Testis (tissue), 3 donors: ENCODE results near the gene FREM1. TPM values are rescaled to one million over a fixed set of nuclear protein-coding genes. Genes with fewer than 3 reads are reported as not detected.

Source experiments
- DNase-seq: peaks from one replicate; pipeline ENCODE4 v3.0.0-alpha.2; 2019
- H3K27ac ChIP-seq, 2 donors: fragments of 200-600 bp; sonication (generic); one replicate each; pipeline ENCODE4 v1.5.1; 2019
- H3K27me3 ChIP-seq: fragments of 200-600 bp; sonication (generic); one replicate; pipeline ENCODE4 v1.5.1; 2019
- H3K36me3 ChIP-seq: fragments of 200-600 bp; sonication (generic); one replicate; pipeline ENCODE4 v1.5.1; 2017; ENCODE audit warnings: low read depth; ENCODE audit errors: missing control alignments
- H3K4me1 ChIP-seq: fragments of 200-600 bp; sonication (generic); one replicate; pipeline ENCODE4 v1.5.1; 2019
- H3K4me3 ChIP-seq, 2 donors: fragments of 200-600 bp; sonication (generic); one replicate each; pipeline ENCODE4 v1.5.1; 2017 to 2019
- H3K9me3 ChIP-seq: fragments of 200-600 bp; sonication (generic); one replicate; pipeline ENCODE4 v1.5.1; 2017
- CTCF ChIP-seq, 3 experiments: fragments of 450-650 bp in 2 of 3; fragments of 200-600 bp in 1 of 3; sonication (generic) in 1 of 3; IDR thresholded peaks; one replicate each; pipeline ENCODE4 v1.5.1; 2016 to 2019; ENCODE audit warnings: antibody characterized with exemption in 3 of 3, mild to moderate bottlenecking in 2 of 3, moderate library complexity in 1 of 3
- POLR2A ChIP-seq: fragments of 450-650 bp; IDR thresholded peaks from one replicate; pipeline ENCODE4 v1.6.1; 2017; ENCODE audit warnings: antibody characterized with exemption, mild to moderate bottlenecking, moderate library complexity
- WGBS, 2 donors: methylation state at CpG; one replicate each; pipeline ENCODE4 v1.1.5; 2018; 5-methylcytosine and 5-hydroxymethylcytosine counted together
- intact Hi-C: fragments of 100-400 bp; cut with DNase I; formaldehyde crosslinking; loops from one replicate; pipeline ENCODE4 v1.15.1; 2023; ENCODE audit warnings: low total_unique reads
- polyA plus RNA-seq: library from polyadenylated mRNA; stranded (reverse); fragments of 350-450 nt; fragmentation: Illumina TruSeq; extraction: RNeasy Lipid Tissue Mini Kit (QIAGEN cat#74804); gene quantifications from one replicate; pipeline ENCODE4 v1.2.3, GENCODE V29; 2014; ENCODE audit warnings: low read depth, low replicate concordance; ENCODE audit not compliant: insufficient read depth
- total RNA-seq, 2 donors: library from RNA; depleted of rRNA; stranded (reverse); fragments of >200 nt; gene quantifications; one replicate each; pipeline ENCODE4 v1.2.3, GENCODE V29; 2016

Gene FREM1
- total and polyA plus RNA-seq, 3 donors from 2014 or later = 4.6 to 14.6 (median 5.7) TPM

GRCh38 chr9:14857449-14858305 lies 52.6 kb downstream of the FREM1 start:
- no peak overlapping the region for H3K27ac ChIP-seq
- H3K4me1 ChIP-seq = no peaks in the 10 kb centered on the region
- H3K9me3 ChIP-seq = no peaks in the 10 kb centered on the region
- WGBS, 2 donors = 93% methylated on average over 7 of the region's 7 CpGs
- no peak overlapping the region for H3K4me3 ChIP-seq
- H3K27me3 ChIP-seq = no peaks in the 10 kb centered on the region
- intact Hi-C loops = no loop called here
- DNase-seq = no peak
- H3K36me3 ChIP-seq = no peaks in the 10 kb centered on the region
- TF ChIP-seq POLR2A (no peak), CTCF (IDR thresholded peaks at IDR 0.05) (no peak)

- no peak for DNase-seq
- WGBS, 2 donors = 58 to 70% methylated on average over 4 of the region's 4 CpGs
- no peak for TF ChIP-seq POLR2A
- TF ChIP-seq CTCF (IDR thresholded peaks at IDR 0.05) = no peak
- H3K4me3 ChIP-seq = no peak overlapping the region
- H3K9me3 ChIP-seq = no peaks in the 10 kb centered on the region
- H3K4me1 ChIP-seq = no peaks in the 10 kb centered on the region
- no peaks in the 10 kb centered on the region for H3K36me3 ChIP-seq
- no peak overlapping the region for H3K27ac ChIP-seq
- H3K27me3 ChIP-seq = no peaks in the 10 kb centered on the region
- intact Hi-C loops = no loop called here
These were observed 60.4 kb downstream of the FREM1 start for GRCh38 chr9:14849851-14850250.

- WGBS, 2 donors = 80 to 85% methylated on average over 3 of the region's 3 CpGs
- no peaks in the 10 kb centered on the region for H3K4me1 ChIP-seq
- H3K4me3 ChIP-seq = no peak overlapping the region
- no peaks in the 10 kb centered on the region for H3K9me3 ChIP-seq
- TF ChIP-seq CTCF (IDR thresholded peaks at IDR 0.05) = no peak
- no peak for TF ChIP-seq POLR2A
- H3K27me3 ChIP-seq = no peaks in the 10 kb centered on the region
- no peak for DNase-seq
- intact Hi-C loops = no loop called here
- H3K27ac ChIP-seq = no peak overlapping the region
- H3K36me3 ChIP-seq = no peaks in the 10 kb centered on the region
These were observed 60.9 kb downstream of the FREM1 start for GRCh38 chr9:14849296-14849695.

- no peaks in the 10 kb centered on the region for H3K27me3 ChIP-seq
- no peak overlapping the region for H3K27ac ChIP-seq
- no peaks in the 10 kb centered on the region for H3K4me1 ChIP-seq
- no peak overlapping the region for H3K4me3 ChIP-seq
- peak; percentile 73 for DNase-seq
- WGBS, 2 donors = 28 to 34% methylated on average over 3 of the region's 3 CpGs
- intact Hi-C loops = no loop called here
- peak in 2 of 3 experiments; percentile 39 to 61 for TF ChIP-seq CTCF (IDR thresholded peaks at IDR 0.05)
- no peak for TF ChIP-seq POLR2A
- no peaks in the 10 kb centered on the region for H3K9me3 ChIP-seq
- no peaks in the 10 kb centered on the region for H3K36me3 ChIP-seq
These were observed 63.3 kb downstream of the FREM1 start for GRCh38 chr9:14846871-14847311.

GRCh38 chr9:14843163-14843562 lies 67.1 kb downstream of the FREM1 start:
- DNase-seq = no peak
- Histone ChIP-seq H3K4me3 (no peak overlapping the region), H3K27ac (no peak overlapping the region), H3K4me1 (no peaks in the 10 kb centered on the region), H3K36me3 (no peaks in the 10 kb centered on the region), H3K27me3 (no peaks in the 10 kb centered on the region), H3K9me3 (no peaks in the 10 kb centered on the region)
- intact Hi-C loops = no loop called here
- WGBS, 2 donors = 93 to 94% methylated on average over 2 of the region's 2 CpGs
- TF ChIP-seq CTCF (IDR thresholded peaks at IDR 0.05) = no peak
- TF ChIP-seq POLR2A = no peak
